Testis (tissue), 2 donors: ENCODE results near the gene RAP2A.

Experiments
- POLR2A ChIP-seq: fragments of 450-650 bp; IDR thresholded peaks from one replicate; pipeline ENCODE4 v1.6.1; 2017; ENCODE audit warnings: antibody characterized with exemption, mild to moderate bottlenecking, moderate library complexity
- TF ChIP-seq, protein P1 (sequence below), 3 experiments: fragments of 450-650 bp in 2 of 3; fragments of 200-600 bp in 1 of 3; sonication (generic) in 1 of 3; IDR thresholded peaks; one replicate each; pipeline ENCODE4 v1.5.1; 2016 to 2019; ENCODE audit warnings: antibody characterized with exemption in 3 of 3, mild to moderate bottlenecking in 2 of 3, moderate library complexity in 1 of 3

- TF ChIP-seq, protein P1, sequence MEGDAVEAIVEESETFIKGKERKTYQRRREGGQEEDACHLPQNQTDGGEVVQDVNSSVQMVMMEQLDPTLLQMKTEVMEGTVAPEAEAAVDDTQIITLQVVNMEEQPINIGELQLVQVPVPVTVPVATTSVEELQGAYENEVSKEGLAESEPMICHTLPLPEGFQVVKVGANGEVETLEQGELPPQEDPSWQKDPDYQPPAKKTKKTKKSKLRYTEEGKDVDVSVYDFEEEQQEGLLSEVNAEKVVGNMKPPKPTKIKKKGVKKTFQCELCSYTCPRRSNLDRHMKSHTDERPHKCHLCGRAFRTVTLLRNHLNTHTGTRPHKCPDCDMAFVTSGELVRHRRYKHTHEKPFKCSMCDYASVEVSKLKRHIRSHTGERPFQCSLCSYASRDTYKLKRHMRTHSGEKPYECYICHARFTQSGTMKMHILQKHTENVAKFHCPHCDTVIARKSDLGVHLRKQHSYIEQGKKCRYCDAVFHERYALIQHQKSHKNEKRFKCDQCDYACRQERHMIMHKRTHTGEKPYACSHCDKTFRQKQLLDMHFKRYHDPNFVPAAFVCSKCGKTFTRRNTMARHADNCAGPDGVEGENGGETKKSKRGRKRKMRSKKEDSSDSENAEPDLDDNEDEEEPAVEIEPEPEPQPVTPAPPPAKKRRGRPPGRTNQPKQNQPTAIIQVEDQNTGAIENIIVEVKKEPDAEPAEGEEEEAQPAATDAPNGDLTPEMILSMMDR (IDR thresholded peaks at IDR 0.05): no peak
- no peak for TF ChIP-seq POLR2A
Observed at GRCh38 chr13:97429681-97430081, 4.3 kb upstream of the RAP2A start.
